A549 (cell line): ENCODE measurements around the gene CHI3L1. TPM values are rescaled to one million over a fixed set of nuclear protein-coding genes. Genes with fewer than 3 reads are reported as not detected.
"Not testable (repeated sequence)": the region's sequence is repeated elsewhere in the genome, so short reads cannot be mapped to it uniquely, and the experiment has no call there.

ENCODE experiments used
- ATAC-seq, 2 experiments: fragments of 200-7000 bp in 1 of 2; fragments of >200 bp in 1 of 2; cut with Nextera tagmentation in 1 of 2; cut with Tn5 transposase in 1 of 2; 3 replicates each; pipeline versions ENCODE4 v1.8.0 to v1.9.1; 2018 to 2020; ENCODE audit warnings: mild to moderate bottlenecking in 1 of 2, moderate library complexity in 1 of 2
- CTCF ChIA-PET: fragments of 300-600 bp; sonication (Branson Sonifier 250); formaldehyde crosslinking; extraction: SDS; loops from one replicate; lab custom pipeline; 2021; ENCODE audit warnings: antibody characterized with exemption, inconsistent platforms; lab: Yijun Ruan, JAX
- POLR2A ChIA-PET: fragments of 350-600 bp; formaldehyde crosslinking; extraction: SDS; loops from one replicate; lab custom pipeline; 2021; ENCODE audit warnings: antibody characterized with exemption, inconsistent platforms; lab: Yijun Ruan, JAX
- DNase-seq, 2 experiments: peaks; one replicate each; pipeline versions ENCODE4 v3.0.0 to v3.0.0-alpha.2; 2011 to 2016; ENCODE audit warnings: low read depth in 1 of 2, low spot score in 1 of 2
- FAIRE-seq: peaks from 2 replicates; lab custom pipeline; 2011; peaks lifted over from hg19 to GRCh38; lab: Jason Lieb, UNC
- H3K27ac ChIP-seq, 2 experiments: fragments of >200 bp; sonication (Bioruptor Twin); formaldehyde crosslinking; 3 replicates each; pipeline ENCODE4 v1.5.1; 2016 to 2017
- H3K4me1 ChIP-seq: fragments of >200 bp; sonication (Bioruptor Twin); formaldehyde crosslinking; 3 replicates; pipeline ENCODE4 v1.6.1; 2016
- H3K4me2 ChIP-seq: fragments of >200 bp; sonication (Bioruptor Twin); formaldehyde crosslinking; 3 replicates; pipeline ENCODE4 v1.6.1; 2016
- H3K4me3 ChIP-seq: fragments of >200 bp; sonication (Bioruptor Twin); formaldehyde crosslinking; 3 replicates; pipeline ENCODE4 v1.5.1; 2016
- H3K9me3 ChIP-seq: fragments of >200 bp; sonication (Bioruptor Twin); formaldehyde crosslinking; 3 replicates; pipeline ENCODE4 v1.6.1; 2016
- BHLHE40 ChIP-seq: IDR thresholded peaks from 2 replicates; pipeline ENCODE4 v1.6.1; 2012; ENCODE audit warnings: low read depth, low read length, inconsistent platforms
- EHF ChIP-seq: fragments of 250-450 bp; sonication (Bioruptor Pico); IDR thresholded peaks from 2 replicates; pipeline ENCODE4 v1.5.0; 2020; ENCODE audit warnings: mild to moderate bottlenecking
- EHMT2 ChIP-seq: fragments of 200-600 bp; sonication (generic); IDR thresholded peaks from 2 replicates; pipeline ENCODE4 v1.6.1; 2016; ENCODE audit warnings: antibody characterized with exemption, low read depth, mild to moderate bottlenecking, moderate library complexity
- EP300 ChIP-seq, 2 experiments: fragments of >200 bp; sonication (Bioruptor Twin); formaldehyde crosslinking; IDR thresholded peaks; 2 replicates in 1 of 2; 3 replicates in 1 of 2; pipeline ENCODE4 v1.6.1; 2016 to 2017
- KDM5A ChIP-seq: fragments of 200-600 bp; sonication (generic); IDR thresholded peaks from 2 replicates; pipeline ENCODE4 v1.6.1; 2016; ENCODE audit warnings: antibody characterized with exemption, mild to moderate bottlenecking
- MAZ ChIP-seq: fragments of 150-350 bp; IDR thresholded peaks from 2 replicates; pipeline ENCODE4 v1.6.1; 2014; ENCODE audit warnings: antibody characterized with exemption, low read depth, low read length, borderline replicate concordance
- MYC ChIP-seq: IDR thresholded peaks from 2 replicates; pipeline ENCODE4 v1.6.1; 2012; ENCODE audit warnings: mild to moderate bottlenecking, inconsistent platforms, low read length, improper control_type of control experiment, borderline replicate concordance
- NFE2L2 ChIP-seq: fragments of 150-350 bp; conservative IDR thresholded peaks from 2 replicates; pipeline ENCODE4 v1.6.1; 2014; ENCODE audit warnings: low read length
- PHF8 ChIP-seq: fragments of 200-600 bp; sonication (generic); IDR thresholded peaks from 2 replicates; pipeline ENCODE4 v1.6.1; 2016; ENCODE audit warnings: low read depth, mild to moderate bottlenecking, antibody characterized with exemption, moderate library complexity, borderline replicate concordance
- POLR2A ChIP-seq: IDR thresholded peaks from 2 replicates; pipeline ENCODE4 v1.6.1; 2012; ENCODE audit warnings: mild to moderate bottlenecking, low read length
- SREBF2 ChIP-seq: fragments of 450-650 bp; IDR thresholded peaks from 2 replicates; pipeline ENCODE4 v1.6.1; 2014; ENCODE audit warnings: mild to moderate bottlenecking, moderate library complexity
- TFCP2L1 ChIP-seq: fragments of 250-450 bp; sonication (Bioruptor Pico); IDR thresholded peaks from 2 replicates; pipeline ENCODE4 v1.5.0; 2021; ENCODE audit warnings: mild to moderate bottlenecking
- ZSCAN20 ChIP-seq: fragments of 250-450 bp; sonication (Bioruptor Pico); IDR thresholded peaks from 2 replicates; pipeline ENCODE4 v1.8.0; 2022; ENCODE audit warnings: mild to moderate bottlenecking, moderate library complexity
- WGBS: methylation state at CpG from one replicate; pipeline ENCODE4 v1.1.6; 2017; ENCODE audit errors: missing lambda C conversion rate; 5-methylcytosine and 5-hydroxymethylcytosine counted together
- polyA minus RNA-seq: library from RNA; depleted of rRNA, polyadenylated mRNA; stranded (reverse); fragments of >200 nt; gene quantifications from 2 replicates; pipeline ENCODE4 v1.2.3, GENCODE V29; 2011; rRNA and poly(A)+ RNA removed
- polyA plus RNA-seq, 4 experiments: library from polyadenylated mRNA; depleted of rRNA in 3 of 4; stranded (reverse); fragments of >200 nt; fragmentation: RNase III in 1 of 4; extraction: RNeasy Plus Mini Kit Qiagen cat#74134 plus additional on column Dnase treatment in 1 of 4; gene quantifications; 2 replicates in 3 of 4; 3 replicates in 1 of 4; pipeline ENCODE4 v1.2.3, GENCODE V29; 2011 to 2017
- TF ChIP-seq, protein P1 (sequence below): fragments of 250-450 bp; sonication (Bioruptor Pico); IDR thresholded peaks from 2 replicates; pipeline ENCODE4 v1.5.0; 2020; ENCODE audit warnings: low read depth, mild to moderate bottlenecking, moderate library complexity
- TF ChIP-seq, protein P2 (sequence below): fragments of 200-600 bp; sonication (generic); IDR thresholded peaks from 2 replicates; pipeline ENCODE4 v1.6.1; 2016; ENCODE audit warnings: antibody characterized with exemption, mild to moderate bottlenecking, moderate library complexity
- TF ChIP-seq, protein P3 (sequence below): IDR thresholded peaks from 2 replicates; pipeline ENCODE4 v1.6.1; 2012
- TF ChIP-seq, protein P4 (sequence below): IDR thresholded peaks from 2 replicates; pipeline ENCODE4 v1.6.1; 2012; ENCODE audit warnings: low read depth, borderline replicate concordance
- TF ChIP-seq, protein P5 (sequence below): fragments of 250-450 bp; sonication (Bioruptor Pico); IDR thresholded peaks from 2 replicates; pipeline ENCODE4 v1.5.0; 2021; ENCODE audit warnings: mild to moderate bottlenecking, moderate library complexity, borderline replicate concordance

The CHI3L1 gene
- polyA plus RNA-seq (2011; rRNA removed) (not detected in 2 replicates), polyA plus RNA-seq (2017; fragmentation: RNase III; extraction: RNeasy Plus Mini Kit Qiagen cat#74134 plus additional on column Dnase treatment) (0.04 TPM in 1 of 3 replicates, not detected in the others), polyA minus RNA-seq (not detected in 2 replicates)
- polyA plus RNA-seq (2012; cell fraction: cytosol; rRNA removed) = not detected in 2 replicates
- polyA plus RNA-seq (2012; cell fraction: nucleus; rRNA removed) = not detected in 2 replicates

DNA sequence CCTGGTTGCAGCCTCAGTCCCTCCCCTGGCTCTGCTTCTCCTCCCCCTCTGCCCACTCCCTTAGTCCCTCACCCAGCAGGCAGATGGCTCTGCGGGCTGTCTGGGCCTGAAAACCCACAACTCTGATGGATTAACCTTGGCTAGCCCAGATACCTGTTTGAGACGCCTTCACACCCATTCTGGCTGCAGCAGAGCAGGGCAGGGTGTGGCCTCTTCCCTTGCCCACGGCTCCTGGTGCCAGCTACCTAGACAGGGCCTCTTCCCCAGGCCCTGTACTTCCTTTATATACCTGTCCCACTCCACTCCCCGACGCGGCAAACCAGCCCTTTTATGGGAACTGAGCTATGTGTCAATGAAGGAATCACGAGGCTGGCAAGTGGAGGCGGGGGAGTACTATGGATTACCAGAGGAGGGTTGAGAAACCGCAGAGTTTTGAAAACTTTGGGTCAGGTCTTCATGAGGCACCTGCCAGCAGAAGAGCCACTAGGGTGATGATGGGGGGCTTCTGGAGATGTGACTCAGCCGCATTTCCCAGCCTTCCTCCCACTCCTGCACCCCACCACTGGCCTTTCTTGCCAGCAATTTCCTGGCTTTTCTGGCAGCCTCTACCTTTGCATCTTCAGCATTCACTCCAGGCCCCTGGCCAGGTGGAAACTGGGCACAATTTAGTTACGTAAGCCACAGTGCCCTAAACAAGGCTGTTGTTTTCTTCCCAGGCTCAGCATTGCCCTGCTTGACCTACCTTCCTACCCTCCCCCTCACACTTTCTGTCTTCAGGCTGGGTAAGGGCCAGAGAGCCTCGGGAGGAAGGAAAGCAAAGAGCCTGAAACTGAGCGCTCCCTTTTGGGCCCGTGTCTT lies at the start of gene CHI3L1:
CHI3L1 (minus strand) TSS at position 259 of the 858 bp plus-strand sequence; CDS start at position 178, 81 bp downstream.
- no peak for FAIRE-seq
- Histone ChIP-seq H3K9me3 (no peaks in the 10 kb centered on the region), H3K4me2 (no peak within 1 kb of the TSS), H3K4me1 (no peaks in the 10 kb centered on the region), H3K4me3 (no peak within 1 kb of the TSS), H3K27ac (no peak within 1 kb of the TSS)
- WGBS = 67% methylated on average over 14 of the region's 14 CpGs
- ChIA-PET POLR2A (no interaction called here), CTCF (interaction anchor here (0.9 to 3.6 kb wide), 6 partner anchors 11 to 147 kb away, joined by 3 to 15 read pairs (median 6); partner anchors contain the start of gene MYBPH)
- no peak for ATAC-seq
- DNase-seq = no peak
- TF ChIP-seq, protein P1, sequence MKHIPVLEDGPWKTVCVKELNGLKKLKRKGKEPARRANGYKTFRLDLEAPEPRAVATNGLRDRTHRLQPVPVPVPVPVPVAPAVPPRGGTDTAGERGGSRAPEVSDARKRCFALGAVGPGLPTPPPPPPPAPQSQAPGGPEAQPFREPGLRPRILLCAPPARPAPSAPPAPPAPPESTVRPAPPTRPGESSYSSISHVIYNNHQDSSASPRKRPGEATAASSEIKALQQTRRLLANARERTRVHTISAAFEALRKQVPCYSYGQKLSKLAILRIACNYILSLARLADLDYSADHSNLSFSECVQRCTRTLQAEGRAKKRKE = no peak
- TF ChIP-seq, protein P2, sequence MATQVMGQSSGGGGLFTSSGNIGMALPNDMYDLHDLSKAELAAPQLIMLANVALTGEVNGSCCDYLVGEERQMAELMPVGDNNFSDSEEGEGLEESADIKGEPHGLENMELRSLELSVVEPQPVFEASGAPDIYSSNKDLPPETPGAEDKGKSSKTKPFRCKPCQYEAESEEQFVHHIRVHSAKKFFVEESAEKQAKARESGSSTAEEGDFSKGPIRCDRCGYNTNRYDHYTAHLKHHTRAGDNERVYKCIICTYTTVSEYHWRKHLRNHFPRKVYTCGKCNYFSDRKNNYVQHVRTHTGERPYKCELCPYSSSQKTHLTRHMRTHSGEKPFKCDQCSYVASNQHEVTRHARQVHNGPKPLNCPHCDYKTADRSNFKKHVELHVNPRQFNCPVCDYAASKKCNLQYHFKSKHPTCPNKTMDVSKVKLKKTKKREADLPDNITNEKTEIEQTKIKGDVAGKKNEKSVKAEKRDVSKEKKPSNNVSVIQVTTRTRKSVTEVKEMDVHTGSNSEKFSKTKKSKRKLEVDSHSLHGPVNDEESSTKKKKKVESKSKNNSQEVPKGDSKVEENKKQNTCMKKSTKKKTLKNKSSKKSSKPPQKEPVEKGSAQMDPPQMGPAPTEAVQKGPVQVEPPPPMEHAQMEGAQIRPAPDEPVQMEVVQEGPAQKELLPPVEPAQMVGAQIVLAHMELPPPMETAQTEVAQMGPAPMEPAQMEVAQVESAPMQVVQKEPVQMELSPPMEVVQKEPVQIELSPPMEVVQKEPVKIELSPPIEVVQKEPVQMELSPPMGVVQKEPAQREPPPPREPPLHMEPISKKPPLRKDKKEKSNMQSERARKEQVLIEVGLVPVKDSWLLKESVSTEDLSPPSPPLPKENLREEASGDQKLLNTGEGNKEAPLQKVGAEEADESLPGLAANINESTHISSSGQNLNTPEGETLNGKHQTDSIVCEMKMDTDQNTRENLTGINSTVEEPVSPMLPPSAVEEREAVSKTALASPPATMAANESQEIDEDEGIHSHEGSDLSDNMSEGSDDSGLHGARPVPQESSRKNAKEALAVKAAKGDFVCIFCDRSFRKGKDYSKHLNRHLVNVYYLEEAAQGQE = no peak
- TF ChIP-seq NFE2L2 = no peak
- TF ChIP-seq BHLHE40 = no peak
- TF ChIP-seq, protein P3, sequence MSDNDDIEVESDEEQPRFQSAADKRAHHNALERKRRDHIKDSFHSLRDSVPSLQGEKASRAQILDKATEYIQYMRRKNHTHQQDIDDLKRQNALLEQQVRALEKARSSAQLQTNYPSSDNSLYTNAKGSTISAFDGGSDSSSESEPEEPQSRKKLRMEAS = no peak
- TF ChIP-seq, protein P4, sequence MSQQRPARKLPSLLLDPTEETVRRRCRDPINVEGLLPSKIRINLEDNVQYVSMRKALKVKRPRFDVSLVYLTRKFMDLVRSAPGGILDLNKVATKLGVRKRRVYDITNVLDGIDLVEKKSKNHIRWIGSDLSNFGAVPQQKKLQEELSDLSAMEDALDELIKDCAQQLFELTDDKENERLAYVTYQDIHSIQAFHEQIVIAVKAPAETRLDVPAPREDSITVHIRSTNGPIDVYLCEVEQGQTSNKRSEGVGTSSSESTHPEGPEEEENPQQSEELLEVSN = no peak
- no peak for TF ChIP-seq EP300 (IDR thresholded peaks at IDR 0.05)
- TF ChIP-seq, protein P5, sequence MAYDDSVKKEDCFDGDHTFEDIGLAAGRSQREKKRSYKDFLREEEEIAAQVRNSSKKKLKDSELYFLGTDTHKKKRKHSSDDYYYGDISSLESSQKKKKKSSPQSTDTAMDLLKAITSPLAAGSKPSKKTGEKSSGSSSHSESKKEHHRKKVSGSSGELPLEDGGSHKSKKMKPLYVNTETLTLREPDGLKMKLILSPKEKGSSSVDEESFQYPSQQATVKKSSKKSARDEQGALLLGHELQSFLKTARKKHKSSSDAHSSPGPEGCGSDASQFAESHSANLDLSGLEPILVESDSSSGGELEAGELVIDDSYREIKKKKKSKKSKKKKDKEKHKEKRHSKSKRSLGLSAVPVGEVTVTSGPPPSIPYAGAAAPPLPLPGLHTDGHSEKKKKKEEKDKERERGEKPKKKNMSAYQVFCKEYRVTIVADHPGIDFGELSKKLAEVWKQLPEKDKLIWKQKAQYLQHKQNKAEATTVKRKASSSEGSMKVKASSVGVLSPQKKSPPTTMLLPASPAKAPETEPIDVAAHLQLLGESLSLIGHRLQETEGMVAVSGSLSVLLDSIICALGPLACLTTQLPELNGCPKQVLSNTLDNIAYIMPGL (CRISPR knock-in tag) = no peak

GRCh38 chr1:203234901-203235300 lies 48.4 kb upstream of the CHI3L1 start:
- CTCF ChIA-PET = interaction anchor here (0.9 to 3.1 kb wide), 5 partner anchors 19 to 195 kb away, joined by 3 to 20 read pairs (median 6); no protein-coding TSS in a partner anchor
- H3K9me3 ChIP-seq, H3K27ac ChIP-seq, FAIRE-seq, POLR2A ChIA-PET, H3K4me2 ChIP-seq, H3K4me1 ChIP-seq, ATAC-seq, H3K4me3 ChIP-seq, DNase-seq: not testable (repeated sequence)
- WGBS = 50% methylated on average over 7 of the region's 7 CpGs

GRCh38 chr1:203229471-203230135 lies 43.1 kb upstream of the CHI3L1 start, which contains the start of gene CHIT1:
Gene CHIT1 (minus strand): TSS chr1:203229673. CDS start chr1:203229636, 37 bp downstream.
- ATAC-seq = no peak
- POLR2A ChIA-PET = no interaction called here
- 66% methylated on average over 7 of the region's 7 CpGs for WGBS
- Histone ChIP-seq H3K4me3 (no peak within 1 kb of the TSS), H3K9me3 (no peaks in the 10 kb centered on the region), H3K4me1 (no peaks in the 10 kb centered on the region), H3K27ac (no peak within 1 kb of the TSS), H3K4me2 (no peak within 1 kb of the TSS)
- CTCF ChIA-PET = interaction anchor here (6.1 kb wide), 1 partner anchor 13 kb away, joined by 68 read pairs; no protein-coding TSS in a partner anchor
- FAIRE-seq = no peak
- no peak for DNase-seq
- TF ChIP-seq, protein P1 = no peak
- TF ChIP-seq POLR2A (no peak), MAZ (no peak), EHF (no peak), KDM5A (no peak), SREBF2 (no peak), MYC (no peak), PHF8 (no peak), ZSCAN20 (CRISPR knock-in tag) (no peak), EHMT2 (no peak), TFCP2L1 (CRISPR knock-in tag) (no peak)
- TF ChIP-seq, protein P5 (CRISPR knock-in tag) = no peak
